ENCODE measurements around the gene ATP6V0E1. TPM values are rescaled to one million over a fixed set of nuclear protein-coding genes. Genes with fewer than 3 reads are reported as not detected.
A peak's percentile ranks its signal among the peaks of the same experiment; 100 is the strongest.

ATP6V0E1 gene
- total RNA-seq, 2 experiments from 2014 or later = 168 to 192 TPM

- Mint-ChIP-seq H3K36me3 (ENCODE audit: low read depth) (no peaks in the 10 kb centered on the region), H3K9me3 (no peaks in the 10 kb centered on the region), H3K4me1 (no peaks in the 10 kb centered on the region), H3K27ac (no peak overlapping the region), H3K4me3 (no peak overlapping the region), H3K27me3 (no peaks in the 10 kb centered on the region)
- ChIA-PET CTCF (no interaction called here), POLR2A (interaction anchor here (0.6 kb wide), 1 partner anchor 55 kb away, joined by 3 read pairs; no protein-coding TSS in a partner anchor)
- DNase-seq = no peak
Measured at GRCh38 chr5:172946146-172946545, 37.4 kb upstream of the ATP6V0E1 start.

- DNase-seq = no peak
- H3K36me3 Mint-ChIP-seq (ENCODE audit: low read depth) = no peaks in the 10 kb centered on the region
- peak overlapping the region; percentile 28 for H3K27ac Mint-ChIP-seq
- H3K9me3 Mint-ChIP-seq = no peaks in the 10 kb centered on the region
- no peak overlapping the region for H3K4me3 Mint-ChIP-seq
- ChIA-PET CTCF (interaction anchor here (0.6 to 0.7 kb wide), 2 partner anchors 9 to 90 kb away, joined by 3 read pairs; no protein-coding TSS in a partner anchor), POLR2A (no interaction called here)
- no peaks in the 10 kb centered on the region for H3K27me3 Mint-ChIP-seq
- H3K4me1 Mint-ChIP-seq = no peaks in the 10 kb centered on the region
Measured at GRCh38 chr5:172949426-172949825, 34.1 kb upstream of the ATP6V0E1 start.

GRCh38 chr5:172950176-172950965 is 33.2 kb upstream of the ATP6V0E1 start:
- H3K27ac Mint-ChIP-seq = no peak overlapping the region
- CTCF ChIA-PET = interaction anchor here (0.7 to 1.2 kb wide), 2 partner anchors 91 to 233 kb away, joined by 3 to 4 read pairs; no protein-coding TSS in a partner anchor
- H3K4me3 Mint-ChIP-seq = no peak overlapping the region
- peaks cover 4% of the 10 kb centered on the region for H3K4me1 Mint-ChIP-seq
- peaks cover 3% of the 10 kb centered on the region for H3K27me3 Mint-ChIP-seq
- no peak for DNase-seq
- no peaks in the 10 kb centered on the region for H3K9me3 Mint-ChIP-seq
- POLR2A ChIA-PET = no interaction called here
- H3K36me3 Mint-ChIP-seq (ENCODE audit: low read depth) = no peaks in the 10 kb centered on the region

- DNase-seq = no peak
- H3K4me1 Mint-ChIP-seq = peaks cover 4% of the 10 kb centered on the region
- CTCF ChIA-PET = no interaction called here
- no peaks in the 10 kb centered on the region for H3K9me3 Mint-ChIP-seq
- H3K36me3 Mint-ChIP-seq (ENCODE audit: low read depth) = no peaks in the 10 kb centered on the region
- no peak overlapping the region for H3K4me3 Mint-ChIP-seq
- no peak overlapping the region for H3K27ac Mint-ChIP-seq
- peaks cover 4% of the 10 kb centered on the region for H3K27me3 Mint-ChIP-seq
- POLR2A ChIA-PET = no interaction called here
Measured at GRCh38 chr5:172951371-172952033, 32.1 kb upstream of the ATP6V0E1 start.

GRCh38 chr5:172952034-172952511 is 31.5 kb upstream of the ATP6V0E1 start:
- Mint-ChIP-seq H3K4me1 (peaks cover 6% of the 10 kb centered on the region), H3K27ac (no peak overlapping the region), H3K36me3 (ENCODE audit: low read depth) (no peaks in the 10 kb centered on the region), H3K4me3 (no peak overlapping the region), H3K27me3 (peaks cover 4% of the 10 kb centered on the region), H3K9me3 (no peaks in the 10 kb centered on the region)
- POLR2A ChIA-PET = no interaction called here
- DNase-seq = no peak
- CTCF ChIA-PET = no interaction called here

GRCh38 chr5:172953776-172954675 is 29.5 kb upstream of the ATP6V0E1 start:
- Mint-ChIP-seq H3K27me3 (peaks cover 4% of the 10 kb centered on the region), H3K4me3 (no peak overlapping the region), H3K27ac (no peak overlapping the region), H3K4me1 (peaks cover 17% of the 10 kb centered on the region), H3K9me3 (no peaks in the 10 kb centered on the region), H3K36me3 (ENCODE audit: low read depth) (no peaks in the 10 kb centered on the region)
- ChIA-PET POLR2A (interaction anchor here (0.5 kb wide), 1 partner anchor 58 kb away, joined by 3 read pairs; no protein-coding TSS in a partner anchor), CTCF (interaction anchor here (1.3 kb wide), 1 partner anchor 10 kb away, joined by 4 read pairs; no protein-coding TSS in a partner anchor)
- no peak for DNase-seq

GRCh38 chr5:172954751-172955159 is 28.8 kb upstream of the ATP6V0E1 start:
- POLR2A ChIA-PET = interaction anchor here (0.5 kb wide), 1 partner anchor 57 kb away, joined by 3 read pairs; no protein-coding TSS in a partner anchor
- Mint-ChIP-seq H3K36me3 (ENCODE audit: low read depth) (peaks cover 3% of the 10 kb centered on the region), H3K4me1 (peaks cover 22% of the 10 kb centered on the region), H3K4me3 (no peak overlapping the region), H3K27ac (peak overlapping the region; percentile 22), H3K9me3 (no peaks in the 10 kb centered on the region), H3K27me3 (peaks cover 4% of the 10 kb centered on the region)
- CTCF ChIA-PET = interaction anchor here (0.7 kb wide), 1 partner anchor 18 kb away, joined by 3 read pairs; no protein-coding TSS in a partner anchor
- DNase-seq = no peak

GRCh38 chr5:172956228-172956627 is 27.3 kb upstream of the ATP6V0E1 start:
- Mint-ChIP-seq H3K9me3 (no peaks in the 10 kb centered on the region), H3K4me1 (peaks cover 33% of the 10 kb centered on the region), H3K4me3 (no peak overlapping the region), H3K36me3 (ENCODE audit: low read depth) (peaks cover 5% of the 10 kb centered on the region), H3K27ac (no peak overlapping the region), H3K27me3 (peaks cover 4% of the 10 kb centered on the region)
- POLR2A ChIA-PET = no interaction called here
- CTCF ChIA-PET = no interaction called here
- no peak for DNase-seq

GRCh38 chr5:172956936-172957335 is 26.6 kb upstream of the ATP6V0E1 start:
- Mint-ChIP-seq H3K36me3 (ENCODE audit: low read depth) (peaks cover 8% of the 10 kb centered on the region), H3K27ac (no peak overlapping the region), H3K4me3 (no peak overlapping the region), H3K9me3 (no peaks in the 10 kb centered on the region), H3K27me3 (peaks cover 4% of the 10 kb centered on the region), H3K4me1 (peaks cover 35% of the 10 kb centered on the region)
- ChIA-PET CTCF (no interaction called here), POLR2A (no interaction called here)
- DNase-seq = no peak

- H3K4me1 Mint-ChIP-seq = peaks cover 35% of the 10 kb centered on the region
- no peak for DNase-seq
- peaks cover 4% of the 10 kb centered on the region for H3K27me3 Mint-ChIP-seq
- H3K9me3 Mint-ChIP-seq = no peaks in the 10 kb centered on the region
- no peak overlapping the region for H3K27ac Mint-ChIP-seq
- POLR2A ChIA-PET = no interaction called here
- peaks cover 8% of the 10 kb centered on the region for H3K36me3 Mint-ChIP-seq (ENCODE audit: low read depth)
- no peak overlapping the region for H3K4me3 Mint-ChIP-seq
- CTCF ChIA-PET = no interaction called here
Measured at GRCh38 chr5:172957458-172957857, 26.1 kb upstream of the ATP6V0E1 start.

GRCh38 chr5:172958331-172959046 is 25.1 kb upstream of the ATP6V0E1 start:
- POLR2A ChIA-PET = interaction anchor here (0.6 kb wide), 1 partner anchor 25 kb away, joined by 3 read pairs; no protein-coding TSS in a partner anchor
- H3K4me3 Mint-ChIP-seq = peak overlapping the region; percentile 85
- H3K9me3 Mint-ChIP-seq = no peaks in the 10 kb centered on the region
- peaks cover 8% of the 10 kb centered on the region for H3K36me3 Mint-ChIP-seq (ENCODE audit: low read depth)
- peaks cover 35% of the 10 kb centered on the region for H3K4me1 Mint-ChIP-seq
- peaks cover 4% of the 10 kb centered on the region for H3K27me3 Mint-ChIP-seq
- CTCF ChIA-PET = interaction anchor here (0.6 to 2.3 kb wide), 18 partner anchors 9 to 372 kb away, joined by 3 to 15 read pairs (median 4); no protein-coding TSS in a partner anchor
- DNase-seq = peak; percentile 64
- peak overlapping the region; percentile 96 for H3K27ac Mint-ChIP-seq

Measured in activated CD4-positive, alpha-beta T cell treated with anti-CD3 and anti-CD28 coated beads, Interleukin-2, amount 10 ng/mL, durations not matched to agents 7 days and 5 days (primary cell).